ENCODE measurements around the gene TSPAN2. TPM values are rescaled to one million over a fixed set of nuclear protein-coding genes. Genes with fewer than 3 reads are reported as not detected.

Gene TSPAN2
- polyA plus RNA-seq, 3 donors, result 3.5 to 20.6 (median 16.7) TPM

DNA sequence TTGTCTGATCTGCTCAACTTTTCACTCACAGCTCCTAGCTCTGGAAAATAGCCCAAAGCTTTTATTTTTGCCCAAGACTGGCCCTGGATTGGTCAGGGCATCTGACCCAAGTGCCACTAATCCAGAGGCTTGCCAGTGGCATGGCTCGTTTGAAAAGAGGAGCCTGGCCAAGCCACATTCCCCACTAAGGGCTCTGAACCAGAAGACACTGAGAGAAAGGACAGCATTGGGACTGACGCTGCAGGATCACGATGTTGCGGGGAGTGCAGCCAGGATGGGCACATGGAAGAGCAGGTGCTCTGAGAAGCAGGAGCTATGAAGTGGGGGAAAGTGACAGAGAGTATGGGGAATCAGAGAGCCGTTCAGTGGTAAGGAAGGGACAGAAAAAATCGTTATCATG lies 44.9 kb upstream of the TSPAN2 start:
- Histone ChIP-seq H2AFZ (ENCODE audit: insufficient read depth, low read depth, low read length, poor library complexity, severe bottlenecking) (no peak overlapping the region), H3K9me3 (replicated peaks in 1 of 2; ENCODE audit: control insufficient read depth in 1 of 2, insufficient read depth in 1 of 2, low read length in 2 of 2) (no peaks in the 10 kb centered on the region), H4K20me1 (ENCODE audit: insufficient read depth, low read length) (no peaks in the 10 kb centered on the region), H3K27ac (ENCODE audit: low read depth in 1 of 2, low read length in 2 of 2) (no peak overlapping the region), H3K27me3 (ENCODE audit: control insufficient read depth in 2 of 2, insufficient read depth in 2 of 2, low read length in 2 of 2) (no peaks in the 10 kb centered on the region), H3K36me3 (replicated peaks in 1 of 2; ENCODE audit: control insufficient read depth in 1 of 2, insufficient read depth in 2 of 2, low read length in 2 of 2) (no peaks in the 10 kb centered on the region), H3K4me3 (replicated peaks in 1 of 3; ENCODE audit: low read depth in 2 of 3, low read length in 3 of 3) (no peak overlapping the region), H3K4me2 (replicated peaks; ENCODE audit: extremely low read depth, low read length, poor library complexity, severe bottlenecking) (no peak overlapping the region), H3K4me1 (ENCODE audit: control insufficient read depth in 1 of 2, insufficient read depth in 2 of 2, low read length in 2 of 2) (no peaks in the 10 kb centered on the region), H3K9ac (ENCODE audit: insufficient read depth, low read length, poor library complexity, severe bottlenecking) (no peak overlapping the region), H3K79me2 (ENCODE audit: insufficient read depth, low read length) (no peaks in the 10 kb centered on the region)
- no peak overlapping the region for H3K27ac Mint-ChIP-seq
- peaks cover 2 to 7% (median 4%) of the 10 kb centered on the region in 3 donors for H3K27me3 Mint-ChIP-seq (ENCODE audit: low read depth in 3 of 3)
- peaks cover 0 to 5% (median 0%) of the 10 kb centered on the region in 7 donors for H3K9me3 Mint-ChIP-seq
- intact Hi-C loops (cut with micrococcal nuclease), result no loop called here
- WGBS (ENCODE audit: insufficient coverage), result 85% methylated on average over 6 of the region's 6 CpGs
- no peaks in the 10 kb centered on the region for H3K36me3 Mint-ChIP-seq
- H3K4me3 Mint-ChIP-seq, result no peak overlapping the region
- peaks cover 3% of the 10 kb centered on the region for H3K4me1 Mint-ChIP-seq
- no peak for DNase-seq
- TF ChIP-seq CTCF (IDR thresholded peaks at IDR 0.05), result no peak

GRCh38 chr1:115133440-115133839 lies 44.1 kb upstream of the TSPAN2 start:
- Mint-ChIP-seq H3K27me3 (ENCODE audit: low read depth in 3 of 3) (peaks cover 2 to 3% (median 2%) of the 10 kb centered on the region in 3 donors), H3K27ac (no peak overlapping the region), H3K9me3 (peaks cover 0 to 5% (median 0%) of the 10 kb centered on the region in 7 donors), H3K4me1 (no peaks in the 10 kb centered on the region), H3K36me3 (no peaks in the 10 kb centered on the region), H3K4me3 (no peak overlapping the region)
- Histone ChIP-seq H3K4me3 (replicated peaks in 1 of 3; ENCODE audit: low read depth in 2 of 3, low read length in 3 of 3) (no peak overlapping the region), H3K9me3 (replicated peaks in 1 of 2; ENCODE audit: control insufficient read depth in 1 of 2, insufficient read depth in 1 of 2, low read length in 2 of 2) (no peaks in the 10 kb centered on the region), H2AFZ (ENCODE audit: insufficient read depth, low read depth, low read length, poor library complexity, severe bottlenecking) (no peak overlapping the region), H3K27ac (ENCODE audit: low read depth in 1 of 2, low read length in 2 of 2) (no peak overlapping the region), H3K9ac (ENCODE audit: insufficient read depth, low read length, poor library complexity, severe bottlenecking) (no peak overlapping the region), H4K20me1 (ENCODE audit: insufficient read depth, low read length) (no peaks in the 10 kb centered on the region), H3K4me2 (replicated peaks; ENCODE audit: extremely low read depth, low read length, poor library complexity, severe bottlenecking) (no peak overlapping the region), H3K79me2 (ENCODE audit: insufficient read depth, low read length) (no peaks in the 10 kb centered on the region), H3K36me3 (replicated peaks in 1 of 2; ENCODE audit: control insufficient read depth in 1 of 2, insufficient read depth in 2 of 2, low read length in 2 of 2) (no peaks in the 10 kb centered on the region), H3K27me3 (ENCODE audit: control insufficient read depth in 2 of 2, insufficient read depth in 2 of 2, low read length in 2 of 2) (no peaks in the 10 kb centered on the region), H3K4me1 (ENCODE audit: control insufficient read depth in 1 of 2, insufficient read depth in 2 of 2, low read length in 2 of 2) (no peaks in the 10 kb centered on the region)
- 83% methylated on average over 1 of the region's 1 CpG for WGBS (ENCODE audit: insufficient coverage)
- no peak for TF ChIP-seq CTCF (IDR thresholded peaks at IDR 0.05)
- DNase-seq, result no peak
- intact Hi-C loops (cut with micrococcal nuclease), result no loop called here

Measured in CD14-positive monocyte (primary cell).